HCT116 (cell line): ENCODE results near the gene CIDEA. TPM values are rescaled to one million over a fixed set of nuclear protein-coding genes. Genes with fewer than 3 reads are reported as not detected.

Experiments
- ATAC-seq: fragments of 200-7000 bp; cut with Tn5 transposase; 2 replicates; pipeline ENCODE4 v1.9.1; 2020; ENCODE audit warnings: mild to moderate bottlenecking, moderate library complexity
- BruUV-seq: library from RNA; stranded (reverse); fragments of 400-500 nt; replicated peaks from 2 replicates; lab custom pipeline; 2021; lab: Mats Ljungman, UMichigan
- CTCF ChIA-PET: fragments of 300-600 bp; sonication (Branson Sonifier 250); formaldehyde crosslinking; loops from one replicate; lab custom pipeline; 2021; ENCODE audit warnings: antibody characterized with exemption; lab: Charles Lee
- POLR2A ChIA-PET: fragments of 300-600, 350-600 bp; sonication (Branson Sonifier 250); formaldehyde crosslinking; loops from one replicate; lab custom pipeline; 2021; ENCODE audit warnings: antibody characterized with exemption; lab: Charles Lee
- RAD21 ChIA-PET, 2 experiments: fragments of 300-600 bp; sonication (Branson Sonifier 250); formaldehyde crosslinking; loops; one replicate each; lab custom pipeline; 2023; ENCODE audit warnings: low total read pairs in 2 of 2; ENCODE audit not compliant: uncharacterized antibody in 2 of 2, unreplicated experiment in 2 of 2, low non-redundant PET in 1 of 2; lab: Charles Lee
- DNase-seq: peaks from one replicate; pipeline ENCODE4 v3.0.0-alpha.2; 2010; ENCODE audit warnings: low read depth, low spot score
- H2AFZ ChIP-seq: fragments of 200-600 bp; shearing (Covaris generic), sonication (generic); 2 replicates; pipeline ENCODE4 v1.6.1; 2017; ENCODE audit warnings: low read depth, mixed run types, mixed read lengths, antibody characterized with exemption, low read length; ENCODE audit not compliant: poor library complexity, severe bottlenecking
- H3K27ac ChIP-seq: 2 replicates; pipeline ENCODE4 v1.5.1; 2012; ENCODE audit warnings: low read depth, low read length
- H3K27me3 ChIP-seq: fragments of 200-600 bp; sonication (generic); 2 replicates; pipeline ENCODE4 v1.6.1; 2016; ENCODE audit warnings: mixed run types, low read length, mixed read lengths; ENCODE audit not compliant: insufficient read depth
- H3K36me3 ChIP-seq, 2 experiments: fragments of 200-500 bp in 1 of 2; fragments of 200-600 bp in 1 of 2; sonication (Bioruptor generic) in 1 of 2; sonication (generic) in 1 of 2; 2 replicates each; pipeline versions ENCODE4 v1.5.1 to v1.6.1; 2014 to 2016; ENCODE audit warnings: low read length in 2 of 2, inconsistent platforms in 1 of 2, mixed read lengths in 1 of 2, mixed run types in 1 of 2; ENCODE audit not compliant: insufficient read depth in 2 of 2, control insufficient read depth in 1 of 2
- H3K4me1 ChIP-seq, 2 experiments: fragments of 200-600 bp in 1 of 2; sonication (generic) in 1 of 2; 2 replicates each; pipeline versions ENCODE4 v1.5.1 to v1.6.1; 2012 to 2017; ENCODE audit warnings: low read length in 2 of 2, inconsistent platforms in 1 of 2, mild to moderate bottlenecking in 1 of 2, mixed read lengths in 1 of 2, mixed run types in 1 of 2, moderate library complexity in 1 of 2; ENCODE audit not compliant: insufficient read depth in 2 of 2, control insufficient read depth in 1 of 2
- H3K4me2 ChIP-seq: fragments of 200-600 bp; sonication (generic); 2 replicates; pipeline ENCODE4 v1.6.1; 2017; ENCODE audit warnings: mixed run types, low read length, mixed read lengths
- H3K4me3 ChIP-seq, 2 experiments: fragments of 200-600 bp in 1 of 2; sonication (generic) in 1 of 2; replicated peaks in 1 of 2; 2 replicates each; pipeline ENCODE4 v1.5.1; 2011 to 2016; ENCODE audit warnings: low read length in 2 of 2, control low read depth in 1 of 2, low read depth in 1 of 2, mild to moderate bottlenecking in 1 of 2, mixed read lengths in 1 of 2, mixed run types in 1 of 2
- H3K79me2 ChIP-seq: fragments of 200-600 bp; sonication (generic); 2 replicates; pipeline ENCODE4 v1.6.1; 2017; ENCODE audit warnings: mild to moderate bottlenecking, mixed run types, low read length, moderate library complexity, mixed read lengths; ENCODE audit not compliant: insufficient read depth
- H3K9ac ChIP-seq: fragments of 200-600 bp; sonication (generic); 2 replicates; pipeline ENCODE4 v1.6.1; 2016; ENCODE audit warnings: low read length, mixed read lengths
- H3K9me2 ChIP-seq: fragments of 200-600 bp; sonication (generic), shearing (Covaris generic); 2 replicates; pipeline ENCODE4 v1.6.1; 2017; ENCODE audit warnings: mixed run types, mild to moderate bottlenecking, moderate library complexity; ENCODE audit not compliant: insufficient read depth
- H3K9me3 ChIP-seq, 2 experiments: fragments of 200-500 bp in 1 of 2; fragments of 200-600 bp in 1 of 2; sonication (Bioruptor generic) in 1 of 2; sonication (generic) in 1 of 2; 2 replicates each; pipeline ENCODE4 v1.6.1; 2014 to 2017; ENCODE audit warnings: low read length in 2 of 2, mixed read lengths in 2 of 2, inconsistent platforms in 1 of 2, low read depth in 1 of 2, mild to moderate bottlenecking in 1 of 2, mixed run types in 1 of 2, moderate library complexity in 1 of 2; ENCODE audit not compliant: control insufficient read depth in 1 of 2, insufficient read depth in 1 of 2
- H4K20me1 ChIP-seq: fragments of 200-600 bp; sonication (generic), shearing (Covaris generic); 2 replicates; pipeline ENCODE4 v1.6.1; 2017; ENCODE audit warnings: mixed run types, mild to moderate bottlenecking, moderate library complexity; ENCODE audit not compliant: insufficient read depth
- FOSL1 ChIP-seq: IDR thresholded peaks from 2 replicates; pipeline ENCODE4 v1.6.1; 2012; ENCODE audit warnings: low read depth
- JUND ChIP-seq: IDR thresholded peaks from 2 replicates; pipeline ENCODE4 v1.6.1; 2012
- RAD21 ChIP-seq: IDR thresholded peaks from 2 replicates; pipeline ENCODE4 v1.6.1; 2012; ENCODE audit warnings: low read depth, mild to moderate bottlenecking
- REST ChIP-seq: IDR thresholded peaks from 2 replicates; pipeline ENCODE4 v1.6.1; 2012; ENCODE audit warnings: low read depth
- SRF ChIP-seq: IDR thresholded peaks from 2 replicates; pipeline ENCODE4 v1.6.1; 2012; ENCODE audit warnings: low read depth
- ZFX ChIP-seq: fragments of 450-650 bp; IDR thresholded peaks from 2 replicates; pipeline ENCODE4 v1.6.1; 2017
- intact Hi-C: fragments of 100-400 bp; cut with micrococcal nuclease; formaldehyde crosslinking; loops from 2 replicates; pipeline ENCODE4 v1.10.0; 2022
- total RNA-seq: library from RNA; stranded (reverse); gene quantifications from one replicate; pipeline ENCODE4 v1.2.1, GENCODE V29; 2021; ENCODE audit not compliant: unreplicated experiment
- TF ChIP-seq, protein P1 (sequence below), 3 experiments: fragments of 200-600 bp in 1 of 3; sonication (generic) in 1 of 3; IDR thresholded peaks in 2 of 3; conservative IDR thresholded peaks in 1 of 3; 2 replicates each; pipeline ENCODE4 v1.5.1; 2012 to 2017; ENCODE audit warnings: low read depth in 2 of 3, low read length in 2 of 3, antibody characterized with exemption in 1 of 3, borderline replicate concordance in 1 of 3, control low read depth in 1 of 3, mild to moderate bottlenecking in 1 of 3, mixed read lengths in 1 of 3, mixed run types in 1 of 3, moderate library complexity in 1 of 3; ENCODE audit not compliant: insufficient read depth in 1 of 3

Gene CIDEA
- total RNA-seq, 1 experiment from 2014 or later, result not detected

GRCh38 chr18:12236934-12237832 lies 17.0 kb upstream of the CIDEA start:
- BruUV-seq, result no TSS peak
- intact Hi-C loops, result loop anchor here (2.0 to 5.0 kb wide), 2 partner anchors 144 to 580 kb away; partner anchors contain the start of gene ANKRD62
- Histone ChIP-seq H3K4me3 (no peak overlapping the region), H3K9me2 (no peaks in the 10 kb centered on the region), H3K9ac (no peak overlapping the region), H3K36me3 (no peaks in the 10 kb centered on the region), H3K27me3 (peaks cover 3% of the 10 kb centered on the region; the same call in 1 of the 2 replicates), H3K4me1 (peaks cover 0 to 9% of the 10 kb centered on the region in 2 experiments; a peak in 1 of 4 replicates), H3K27ac (no peak overlapping the region), H3K79me2 (no peaks in the 10 kb centered on the region), H3K4me2 (peak overlapping the region; percentile 56), H3K9me3 (no peaks in the 10 kb centered on the region), H2AFZ (peak overlapping the region; percentile 43), H4K20me1 (no peaks in the 10 kb centered on the region)
- POLR2A ChIA-PET, result no interaction called here
- ATAC-seq, result peak; percentile 100
- CTCF ChIA-PET, result interaction anchor here (0.5 to 2.3 kb wide), 10 partner anchors 9 to 582 kb away, joined by 3 to 13 read pairs (median 4); no protein-coding TSS in a partner anchor
- TF ChIP-seq SRF (no peak), JUND (no peak), FOSL1 (no peak), REST (no peak), ZFX (no peak), RAD21 (peak; percentile 71)
- TF ChIP-seq, protein P1, sequence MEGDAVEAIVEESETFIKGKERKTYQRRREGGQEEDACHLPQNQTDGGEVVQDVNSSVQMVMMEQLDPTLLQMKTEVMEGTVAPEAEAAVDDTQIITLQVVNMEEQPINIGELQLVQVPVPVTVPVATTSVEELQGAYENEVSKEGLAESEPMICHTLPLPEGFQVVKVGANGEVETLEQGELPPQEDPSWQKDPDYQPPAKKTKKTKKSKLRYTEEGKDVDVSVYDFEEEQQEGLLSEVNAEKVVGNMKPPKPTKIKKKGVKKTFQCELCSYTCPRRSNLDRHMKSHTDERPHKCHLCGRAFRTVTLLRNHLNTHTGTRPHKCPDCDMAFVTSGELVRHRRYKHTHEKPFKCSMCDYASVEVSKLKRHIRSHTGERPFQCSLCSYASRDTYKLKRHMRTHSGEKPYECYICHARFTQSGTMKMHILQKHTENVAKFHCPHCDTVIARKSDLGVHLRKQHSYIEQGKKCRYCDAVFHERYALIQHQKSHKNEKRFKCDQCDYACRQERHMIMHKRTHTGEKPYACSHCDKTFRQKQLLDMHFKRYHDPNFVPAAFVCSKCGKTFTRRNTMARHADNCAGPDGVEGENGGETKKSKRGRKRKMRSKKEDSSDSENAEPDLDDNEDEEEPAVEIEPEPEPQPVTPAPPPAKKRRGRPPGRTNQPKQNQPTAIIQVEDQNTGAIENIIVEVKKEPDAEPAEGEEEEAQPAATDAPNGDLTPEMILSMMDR (IDR thresholded peaks at IDR 0.05 in 2 of 3, conservative IDR thresholded peaks at IDR 0.05 in 1 of 3; ENCODE audit: borderline replicate concordance in 1 of 3, insufficient read depth in 1 of 3, low read depth in 2 of 3, low read length in 2 of 3), result peak; percentile 65 to 94 (median 92)
- RAD21 ChIA-PET, result no interaction called here
- peak; percentile 19 for DNase-seq
